Stimulated activated CD4-positive, alpha-beta T cell treated with anti-CD3 and anti-CD28 coated beads, Interleukin-4, amount 100 ng/mL, for 4 hours (primary cell): Measurements from ENCODE around the gene CCDC81.
"Not testable (repeated sequence)": the region's sequence is repeated elsewhere in the genome, so short reads cannot be mapped to it uniquely, and the experiment has no call there.

ENCODE experiments used
- DNase-seq, 2 experiments: peaks; one replicate each; pipeline ENCODE4 v3.0.0-alpha.2; 2020

Gene CCDC81

DNA sequence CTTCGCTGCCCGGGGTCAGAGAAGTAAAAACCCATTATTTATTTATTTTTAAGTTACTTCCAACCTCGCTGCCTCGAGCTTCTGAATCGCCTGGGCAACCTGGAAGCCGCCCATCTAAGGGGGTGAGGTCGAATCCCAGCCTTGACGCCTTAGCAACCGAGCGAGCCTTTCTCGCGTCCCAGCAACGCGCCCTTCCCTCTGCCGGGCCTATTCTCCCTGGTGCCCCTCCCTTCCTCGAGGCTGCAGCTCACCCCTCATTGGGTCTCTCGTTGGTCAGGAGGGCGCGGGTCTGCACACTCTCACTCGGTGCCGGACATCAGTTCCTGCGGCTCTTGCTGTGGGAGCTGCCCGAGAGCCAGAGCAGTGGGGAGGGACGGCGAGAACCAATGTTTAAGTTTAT is at the start of gene CCDC81:
TSS of gene CCDC81 (plus strand) at position 302 of the 400 bp plus-strand sequence. CDS start 277 bp downstream, outside the sequence.
- no peak for DNase-seq

DNA sequence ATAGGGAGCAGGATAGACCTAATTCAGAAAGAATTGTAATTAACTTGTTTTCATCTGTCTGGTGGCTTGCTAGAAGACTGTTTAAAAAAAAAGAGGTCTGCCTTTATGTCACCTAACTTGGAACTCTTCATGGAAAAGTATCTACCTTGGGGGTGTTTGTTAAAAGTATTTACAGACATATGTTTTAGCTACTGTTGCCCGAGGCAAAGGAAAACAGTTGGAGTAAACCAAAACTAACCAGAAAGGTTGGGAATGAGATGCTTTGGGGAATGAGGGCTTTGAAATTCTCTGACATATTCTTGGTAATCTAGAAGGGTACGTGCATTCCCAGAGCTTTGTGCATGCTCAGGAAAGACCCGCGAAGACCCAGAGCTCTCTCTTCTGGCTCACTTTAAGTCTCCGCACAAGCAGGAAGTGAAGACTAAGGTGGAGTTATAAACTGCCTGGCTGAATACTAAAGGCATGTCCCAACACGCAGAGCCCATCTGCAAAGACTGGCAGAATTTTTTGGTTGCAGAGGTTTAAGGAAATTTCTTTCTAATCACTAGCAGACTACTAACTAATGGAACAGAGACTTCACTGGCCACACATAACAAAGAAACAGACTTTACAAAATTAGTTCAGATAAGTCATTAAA is 39.4 kb upstream of the CCDC81 start:
- no peak for DNase-seq

- no peak for DNase-seq
Observed at GRCh38 chr11:86337227-86337626, 37.5 kb upstream of the CCDC81 start.

- no peak for DNase-seq
Observed at GRCh38 chr11:86341382-86341781, 33.3 kb upstream of the CCDC81 start.

DNA sequence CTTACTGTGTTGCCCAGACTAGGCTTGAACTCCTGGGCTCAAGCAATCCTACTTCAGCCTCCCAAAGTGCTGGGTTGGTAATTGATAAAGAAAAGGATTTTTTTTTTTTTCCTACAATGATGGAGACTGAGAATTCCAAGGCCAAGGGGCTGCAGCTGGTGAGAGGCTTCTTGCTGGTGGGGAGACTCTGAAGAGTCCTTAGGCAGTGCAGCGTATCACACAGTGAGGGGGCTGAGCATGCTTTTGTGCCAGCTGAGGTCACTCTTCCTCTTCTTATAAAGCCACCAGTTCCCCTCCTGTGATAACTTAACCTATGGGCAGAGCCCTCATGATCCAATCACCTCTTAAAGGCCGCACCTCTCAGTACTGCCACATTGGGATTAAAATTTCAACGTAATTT is 28.2 kb upstream of the CCDC81 start:
- no peak for DNase-seq

DNA sequence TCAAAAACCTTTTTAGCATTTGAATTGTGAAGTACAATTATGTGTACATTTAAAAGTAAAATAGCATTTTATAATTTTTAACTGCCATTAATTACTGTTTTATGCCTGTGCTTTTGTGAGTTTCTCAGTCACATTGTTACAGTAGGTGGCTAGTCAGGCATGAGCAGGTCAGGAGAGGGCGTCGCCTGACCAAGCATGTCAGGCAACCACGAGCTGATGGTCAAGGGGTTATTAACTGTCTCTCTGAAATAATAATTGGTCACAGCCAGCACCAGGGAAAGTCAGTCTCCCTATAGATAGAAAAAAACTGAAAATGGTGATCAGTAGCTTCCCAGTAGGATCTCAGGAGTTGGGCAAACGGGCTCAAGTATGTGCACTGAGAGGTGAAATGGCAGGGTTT is 19.4 kb upstream of the CCDC81 start:
- DNase-seq: no peak

- not testable (repeated sequence) for DNase-seq
Observed at GRCh38 chr11:86357412-86357811, 17.3 kb upstream of the CCDC81 start.

DNA sequence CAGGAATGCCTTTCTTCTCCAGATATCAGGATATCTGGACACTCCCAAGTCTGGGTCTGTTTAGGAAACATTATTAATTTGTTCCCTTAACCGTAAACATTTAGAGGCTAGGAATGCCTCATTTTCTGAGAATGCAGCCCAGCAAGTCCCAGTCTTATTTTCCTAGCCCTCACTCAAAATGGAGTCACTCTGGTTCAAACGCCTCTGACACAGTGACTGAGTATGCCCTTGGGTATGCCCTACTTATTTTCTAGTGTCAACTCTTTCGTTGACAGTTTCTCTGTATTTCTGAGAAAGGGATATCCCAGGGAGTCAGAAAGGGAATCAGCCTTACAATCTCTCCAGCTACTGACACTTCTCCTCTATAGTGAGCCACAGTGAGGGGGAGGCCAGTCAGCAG is 16.0 kb upstream of the CCDC81 start:
- no peak for DNase-seq

GRCh38 chr11:86360775-86361395 is 13.8 kb upstream of the CCDC81 start:
- DNase-seq: no peak

- DNase-seq: no peak
Observed at GRCh38 chr11:86363424-86363823, 11.3 kb upstream of the CCDC81 start.

DNA sequence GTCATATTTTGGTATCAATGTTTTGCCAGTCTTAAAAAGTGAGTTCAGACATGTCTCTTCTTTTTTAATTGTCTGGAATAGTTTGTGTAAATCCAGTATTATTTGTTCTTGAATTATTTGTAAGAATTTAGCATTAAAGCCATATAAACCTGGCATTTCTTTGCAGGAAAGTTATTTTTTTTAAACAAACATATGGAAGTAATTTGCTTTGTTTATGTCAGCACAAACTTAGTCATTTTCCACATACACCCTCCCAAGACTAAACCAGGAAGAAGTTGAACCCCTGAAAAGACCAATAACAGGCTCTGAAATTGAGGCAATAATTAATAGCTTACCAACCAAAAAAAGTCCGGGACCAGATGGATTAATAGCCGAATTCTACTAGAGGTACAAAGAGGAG is 9.1 kb upstream of the CCDC81 start:
- no peak for DNase-seq

GRCh38 chr11:86369668-86370067 is 5.0 kb upstream of the CCDC81 start:
- no peak for DNase-seq

DNA sequence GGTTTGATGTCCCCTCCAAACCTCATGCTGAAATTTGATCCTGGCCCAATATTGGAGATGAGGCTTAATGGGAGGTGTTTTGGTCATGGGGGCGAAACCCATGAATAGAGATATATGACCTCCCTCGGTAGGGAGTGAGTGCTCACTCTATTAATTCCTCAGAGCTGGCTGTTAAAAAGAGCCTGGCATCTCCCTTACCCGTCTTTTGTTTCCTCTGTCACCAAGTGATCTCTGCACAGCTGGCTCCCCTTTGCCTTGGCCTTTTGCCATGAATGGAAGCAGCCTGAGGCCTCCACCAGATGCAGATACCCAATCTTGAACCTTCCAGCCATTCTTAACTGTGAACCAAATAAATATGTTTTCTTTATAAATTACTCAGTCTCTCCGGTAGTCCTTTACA is 4.5 kb upstream of the CCDC81 start:
- no peak for DNase-seq

GRCh38 chr11:86370922-86371594 is 3.6 kb upstream of the CCDC81 start:
- DNase-seq: no peak

- no peak for DNase-seq
Observed at GRCh38 chr11:86372041-86372440, 2.6 kb upstream of the CCDC81 start.

DNA sequence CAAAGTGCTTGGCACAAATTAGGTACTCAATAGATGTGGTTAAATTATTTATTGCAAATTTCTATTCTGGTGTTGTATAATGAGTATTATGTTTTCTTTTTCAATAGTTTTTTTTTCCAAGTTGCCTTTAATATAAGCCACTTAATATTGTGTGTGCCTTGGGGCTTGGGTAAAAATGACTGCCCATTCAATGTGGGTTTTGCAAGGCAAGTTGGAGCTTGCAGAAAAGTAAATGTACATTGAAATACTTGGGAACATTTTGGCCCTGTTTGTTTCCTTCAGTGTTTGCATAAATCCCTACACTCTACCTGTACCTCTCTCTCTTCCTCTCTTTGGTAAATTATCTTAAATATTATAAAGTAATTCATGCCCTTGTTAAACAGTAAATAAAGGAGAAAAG is 2.1 kb upstream of the CCDC81 start:
- DNase-seq: no peak

GRCh38 chr11:86374069-86374468 is 618 bp upstream of the CCDC81 start:
- no peak for DNase-seq

GRCh38 chr11:86377972-86378371 is 3.3 kb downstream of the CCDC81 start:
- no peak for DNase-seq

- no peak for DNase-seq
Observed at GRCh38 chr11:86380295-86381059, 5.8 kb downstream of the CCDC81 start.

GRCh38 chr11:86383041-86383955 is 8.6 kb downstream of the CCDC81 start:
- no peak for DNase-seq

DNA sequence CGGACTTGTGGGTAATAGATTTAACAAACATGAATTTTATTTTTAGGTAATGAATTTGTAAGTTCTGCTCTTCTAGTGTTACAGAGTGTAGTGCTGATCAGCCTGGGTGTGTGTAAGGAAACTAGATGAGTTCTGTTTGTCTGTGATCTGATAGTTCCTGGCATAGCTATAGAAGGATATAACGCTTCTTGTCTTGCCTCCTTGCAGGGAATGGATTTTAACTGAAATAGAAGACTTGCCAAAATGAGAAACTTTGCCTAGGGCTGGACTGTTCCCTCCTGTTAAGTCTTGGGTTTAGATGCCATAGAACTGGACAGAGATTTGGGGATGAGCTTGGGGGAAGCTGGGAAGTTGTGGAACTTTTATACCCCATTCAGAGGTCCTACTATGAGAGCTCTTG is 11.6 kb downstream of the CCDC81 start:
- no peak for DNase-seq

DNA sequence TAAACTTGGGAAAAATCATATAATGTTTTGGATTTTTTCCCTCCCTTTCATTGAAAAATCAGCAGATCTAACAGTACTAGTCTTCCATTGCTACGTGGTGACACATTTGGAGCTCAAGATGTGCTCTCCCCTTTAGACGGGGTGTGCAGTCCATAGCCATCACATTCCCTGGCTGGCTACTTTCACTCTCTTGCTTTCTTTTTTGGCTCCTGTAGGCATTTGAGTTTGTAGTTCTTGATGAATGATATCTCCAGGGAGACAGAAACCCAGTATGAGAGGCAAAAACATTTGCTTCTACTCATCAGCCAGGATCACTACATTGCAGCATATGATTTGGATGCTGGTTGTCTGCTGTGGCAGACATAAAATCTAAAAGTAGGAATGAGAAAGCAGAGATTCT is 12.1 kb downstream of the CCDC81 start:
- DNase-seq: no peak

- no peak for DNase-seq
Observed at GRCh38 chr11:86388198-86388597, 13.5 kb downstream of the CCDC81 start.
